Lower leg skin (tissue), 3 donors: ENCODE results near the gene LTF.

Source experiments
- POLR2A ChIP-seq, 2 donors: fragments of 450-650 bp; IDR thresholded peaks; one replicate each; pipeline ENCODE4 v1.6.1; 2016 to 2017; ENCODE audit warnings: antibody characterized with exemption in 2 of 2, mild to moderate bottlenecking in 1 of 2, moderate library complexity in 1 of 2
- TF ChIP-seq, protein P1 (sequence below), 3 donors: fragments of 450-650 bp; IDR thresholded peaks; one replicate each; pipeline ENCODE4 v1.5.1; 2016; ENCODE audit warnings: antibody characterized with exemption in 3 of 3, mild to moderate bottlenecking in 3 of 3, moderate library complexity in 2 of 3

DNA sequence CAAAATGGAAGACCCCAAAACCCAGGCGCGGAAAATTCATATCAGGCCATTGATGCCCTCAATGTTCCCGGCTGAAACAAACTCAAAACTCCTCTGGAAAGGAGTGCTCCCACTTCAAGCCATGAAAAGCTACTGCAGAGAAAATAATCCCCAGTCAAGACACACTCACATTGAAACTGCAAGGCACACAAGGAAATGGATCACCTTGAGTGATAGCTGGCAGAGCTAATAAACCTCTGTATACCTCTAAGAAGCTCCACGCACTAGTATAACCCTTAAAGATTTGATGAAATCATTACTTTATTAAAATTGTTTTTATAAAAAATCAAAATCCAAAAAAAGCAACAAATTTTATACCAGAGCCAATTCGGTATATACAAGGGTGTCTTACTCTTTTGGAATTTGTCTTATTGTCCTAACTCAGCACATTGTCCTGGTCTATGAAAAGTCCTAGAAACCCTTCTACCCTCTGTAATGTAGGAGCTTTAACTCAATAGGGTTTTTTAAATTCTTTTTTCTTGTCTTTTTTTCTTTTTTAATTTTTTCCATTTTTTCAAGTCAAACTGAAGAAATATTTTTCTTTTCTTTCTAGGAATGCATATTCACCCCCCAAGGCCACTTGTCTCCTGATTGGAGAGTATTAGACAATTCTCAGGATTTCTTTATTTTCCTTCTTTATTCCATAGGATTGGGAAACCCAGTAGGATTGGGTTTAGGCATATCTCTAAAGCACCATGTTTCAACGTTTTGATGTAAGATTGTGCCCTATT, 66.3 kb downstream of the LTF start:
- TF ChIP-seq, protein P1, sequence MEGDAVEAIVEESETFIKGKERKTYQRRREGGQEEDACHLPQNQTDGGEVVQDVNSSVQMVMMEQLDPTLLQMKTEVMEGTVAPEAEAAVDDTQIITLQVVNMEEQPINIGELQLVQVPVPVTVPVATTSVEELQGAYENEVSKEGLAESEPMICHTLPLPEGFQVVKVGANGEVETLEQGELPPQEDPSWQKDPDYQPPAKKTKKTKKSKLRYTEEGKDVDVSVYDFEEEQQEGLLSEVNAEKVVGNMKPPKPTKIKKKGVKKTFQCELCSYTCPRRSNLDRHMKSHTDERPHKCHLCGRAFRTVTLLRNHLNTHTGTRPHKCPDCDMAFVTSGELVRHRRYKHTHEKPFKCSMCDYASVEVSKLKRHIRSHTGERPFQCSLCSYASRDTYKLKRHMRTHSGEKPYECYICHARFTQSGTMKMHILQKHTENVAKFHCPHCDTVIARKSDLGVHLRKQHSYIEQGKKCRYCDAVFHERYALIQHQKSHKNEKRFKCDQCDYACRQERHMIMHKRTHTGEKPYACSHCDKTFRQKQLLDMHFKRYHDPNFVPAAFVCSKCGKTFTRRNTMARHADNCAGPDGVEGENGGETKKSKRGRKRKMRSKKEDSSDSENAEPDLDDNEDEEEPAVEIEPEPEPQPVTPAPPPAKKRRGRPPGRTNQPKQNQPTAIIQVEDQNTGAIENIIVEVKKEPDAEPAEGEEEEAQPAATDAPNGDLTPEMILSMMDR (IDR thresholded peaks at IDR 0.05) = no peak
- TF ChIP-seq POLR2A (IDR thresholded peaks at IDR 0.05) = no peak
